ENCODE results near the gene SCN5A.

Gene SCN5A

DNA sequence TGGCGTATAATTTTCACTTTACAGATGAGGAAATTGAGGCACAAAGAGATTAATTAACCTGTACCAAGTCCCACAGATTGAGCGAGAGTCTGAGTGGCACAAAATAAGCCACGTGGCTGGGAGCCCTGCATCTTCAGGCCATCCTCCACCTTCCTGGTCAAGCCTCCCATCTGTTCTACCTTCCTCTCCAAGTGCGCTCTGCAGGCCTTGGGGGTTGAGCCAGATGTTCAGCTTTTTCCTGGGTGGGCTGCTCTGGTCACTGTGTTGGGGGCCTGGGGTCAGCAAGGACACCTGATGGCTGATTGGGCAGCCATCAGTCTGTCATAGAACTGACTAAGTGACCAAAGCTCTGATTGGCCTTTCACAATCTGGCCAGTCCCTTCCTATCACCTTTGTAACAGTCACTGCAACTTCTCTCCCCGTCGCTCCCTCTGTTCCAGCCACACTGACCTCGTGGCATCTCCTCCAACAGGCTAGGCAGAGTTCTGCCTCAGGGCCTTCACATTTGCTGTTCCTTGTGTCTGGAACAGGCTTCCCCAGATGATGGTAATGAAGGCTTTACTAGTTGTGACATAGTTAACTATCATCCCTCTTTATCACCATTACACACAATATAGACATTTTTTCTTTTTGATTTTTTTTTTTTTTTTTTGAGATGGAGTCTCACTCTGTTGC lies 46.8 kb downstream of the SCN5A start:
- DNase-seq (ENCODE audit: low read depth in 4 of 4, low spot score in 1 of 4): no peak

DNA sequence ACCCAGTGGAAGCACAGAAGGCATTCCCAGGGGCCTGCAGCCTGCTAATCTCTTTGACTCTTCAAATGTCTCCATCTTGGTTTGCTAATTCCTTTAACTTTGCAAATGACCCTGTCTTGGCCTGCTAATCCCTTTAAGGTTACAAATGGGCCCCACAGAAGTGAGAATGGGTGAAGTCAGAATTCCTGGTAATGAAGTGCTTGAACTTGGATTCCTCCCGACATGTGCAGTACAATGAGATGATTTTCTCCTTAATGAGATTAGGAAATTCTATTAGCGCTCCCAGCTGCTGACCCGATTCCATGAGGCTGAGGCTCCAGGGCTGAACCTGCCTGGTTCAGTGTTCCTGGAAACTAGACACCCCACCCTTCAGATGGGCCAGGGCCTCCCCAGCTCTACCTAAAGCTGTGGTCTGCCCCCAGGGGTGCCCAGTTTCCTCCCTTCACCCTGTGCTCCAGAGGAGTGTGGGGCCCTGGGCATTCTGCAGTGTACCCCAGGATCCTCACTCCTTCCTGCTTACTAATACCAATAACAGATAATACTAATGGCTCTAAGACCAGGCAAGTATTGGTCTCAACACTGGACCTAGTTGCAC lies 47.4 kb downstream of the SCN5A start:
- no peak for DNase-seq (ENCODE audit: low read depth in 4 of 4, low spot score in 1 of 4)

DNA sequence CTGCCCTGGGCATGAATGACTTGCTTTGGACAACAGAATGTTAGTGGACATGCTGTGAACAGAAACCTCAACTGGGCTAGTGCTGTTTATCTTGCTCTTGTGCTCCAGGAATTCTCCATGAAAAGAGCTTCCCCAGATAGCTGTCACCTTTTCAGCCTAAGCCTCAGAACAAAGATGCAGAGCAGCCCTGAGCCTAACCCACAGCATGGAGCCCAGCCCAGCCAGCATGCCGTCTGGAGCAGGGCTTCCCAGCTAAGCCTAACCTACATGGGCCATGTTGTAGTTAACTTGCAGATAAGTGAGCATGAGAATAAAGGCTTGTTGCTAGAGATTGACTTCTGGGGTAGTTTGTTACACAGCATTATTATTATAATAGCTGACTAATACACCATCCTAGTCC lies 48.9 kb downstream of the SCN5A start:
- no peak for DNase-seq (ENCODE audit: low read depth in 4 of 4, low spot score in 1 of 4)

DNA sequence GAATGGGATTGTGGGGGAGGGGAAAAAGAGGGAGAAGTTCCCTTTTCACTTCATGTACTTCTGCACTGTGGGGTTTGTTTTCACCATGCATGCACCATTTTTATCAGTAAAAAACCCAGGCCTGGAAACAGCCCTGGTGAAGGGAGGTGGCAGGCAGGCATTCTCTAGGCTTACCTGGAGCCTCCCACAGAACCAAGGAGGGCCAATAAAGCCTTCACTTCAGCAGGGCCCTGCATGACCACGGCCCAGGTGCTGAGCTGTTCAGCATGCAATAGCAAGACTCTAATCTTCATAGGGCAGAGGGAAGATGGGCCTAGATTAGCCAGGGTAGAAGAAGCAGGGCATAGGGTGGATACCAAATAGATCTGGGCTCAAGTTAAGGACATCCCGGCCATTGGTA lies 49.6 kb downstream of the SCN5A start:
- DNase-seq (ENCODE audit: low read depth in 4 of 4, low spot score in 1 of 4): no peak

DNA sequence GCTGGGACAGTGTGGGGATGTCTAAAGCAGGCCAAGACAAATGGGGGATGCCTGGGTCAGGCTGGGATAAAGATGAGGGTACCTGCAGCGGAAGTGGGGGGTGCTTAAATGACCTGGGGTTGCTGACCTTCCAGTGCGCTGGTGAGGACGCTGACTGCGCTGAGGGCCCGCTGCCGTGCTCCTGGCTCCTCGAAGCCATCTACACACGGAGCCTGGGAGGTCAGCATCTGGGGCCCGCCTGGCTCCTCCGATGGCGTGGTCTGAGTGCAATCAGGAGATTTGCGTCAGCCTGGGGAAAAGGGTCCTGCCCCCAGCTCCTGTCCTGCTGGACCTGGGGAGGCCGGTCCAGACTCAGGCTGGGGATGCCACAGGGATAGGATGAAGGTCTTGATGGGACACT lies 50.7 kb downstream of the SCN5A start:
- DNase-seq (ENCODE audit: low read depth in 4 of 4, low spot score in 1 of 4): no peak

DNA sequence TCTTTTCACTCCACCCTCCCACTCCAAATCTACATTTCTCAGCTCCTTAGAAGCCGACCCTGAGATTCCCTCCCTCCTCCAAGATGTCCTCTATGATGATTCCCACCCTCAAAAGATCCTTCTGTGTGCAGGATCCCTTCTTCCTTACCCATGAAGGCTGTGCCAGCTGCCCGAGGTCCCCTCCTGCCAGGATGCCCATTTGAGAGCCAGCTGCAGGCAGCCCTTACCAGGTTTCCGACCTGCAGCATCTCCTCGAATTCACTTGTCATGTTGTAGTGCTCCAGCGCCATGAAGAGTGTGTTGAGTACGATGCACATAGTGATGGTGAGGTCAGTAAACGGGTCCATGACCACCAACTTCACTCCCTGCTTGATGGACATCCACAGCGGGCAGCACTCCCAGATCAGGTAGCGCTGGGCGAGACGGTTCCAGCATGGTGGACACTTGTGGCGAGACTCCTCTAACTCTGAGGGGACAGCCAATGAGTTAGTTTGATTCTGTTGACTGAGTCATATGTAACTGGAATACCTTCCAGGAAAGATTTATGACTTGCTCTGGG lies 51.9 kb downstream of the SCN5A start:
- no peak for DNase-seq (ENCODE audit: low read depth in 4 of 4, low spot score in 1 of 4)

DNA sequence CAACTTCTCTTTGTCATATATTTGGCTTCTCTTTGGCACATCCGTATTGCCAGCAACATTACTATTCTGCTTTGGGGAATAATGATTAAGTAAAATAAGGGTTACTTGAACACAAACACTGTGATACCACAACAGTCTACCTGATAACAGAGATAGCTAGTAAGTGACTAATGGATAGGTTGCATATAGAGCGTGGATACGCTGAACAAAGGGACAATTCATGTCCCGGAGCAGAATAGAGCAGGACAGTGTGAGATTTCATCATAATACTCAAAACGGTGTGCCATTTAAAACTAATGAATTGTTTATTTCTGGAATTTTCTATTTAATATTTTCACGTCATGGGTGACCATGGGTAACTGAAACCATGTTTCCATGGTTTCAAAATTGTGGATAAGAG lies 54.1 kb downstream of the SCN5A start:
- DNase-seq (ENCODE audit: low read depth in 4 of 4, low spot score in 1 of 4): no peak

DNA sequence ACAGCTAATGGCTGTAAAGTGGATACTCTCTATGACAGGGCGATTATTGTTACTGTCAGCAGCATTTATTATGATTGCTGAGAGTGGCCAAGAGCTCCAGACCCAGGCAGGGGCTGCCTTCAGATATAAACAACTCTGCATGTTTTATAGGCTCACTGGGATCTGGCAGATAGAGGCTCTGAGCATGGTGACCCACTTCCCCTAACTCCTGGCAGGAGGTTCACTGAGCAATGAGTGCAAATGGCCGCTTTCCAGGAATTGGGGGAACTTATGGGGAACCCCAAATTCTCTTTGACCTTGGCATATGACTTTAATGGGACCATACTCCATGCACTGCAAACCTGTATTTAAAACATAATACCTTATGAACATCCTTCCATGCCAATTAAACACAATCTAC lies 59.0 kb downstream of the SCN5A start:
- no peak for DNase-seq (ENCODE audit: low read depth in 4 of 4, low spot score in 1 of 4)

DNA sequence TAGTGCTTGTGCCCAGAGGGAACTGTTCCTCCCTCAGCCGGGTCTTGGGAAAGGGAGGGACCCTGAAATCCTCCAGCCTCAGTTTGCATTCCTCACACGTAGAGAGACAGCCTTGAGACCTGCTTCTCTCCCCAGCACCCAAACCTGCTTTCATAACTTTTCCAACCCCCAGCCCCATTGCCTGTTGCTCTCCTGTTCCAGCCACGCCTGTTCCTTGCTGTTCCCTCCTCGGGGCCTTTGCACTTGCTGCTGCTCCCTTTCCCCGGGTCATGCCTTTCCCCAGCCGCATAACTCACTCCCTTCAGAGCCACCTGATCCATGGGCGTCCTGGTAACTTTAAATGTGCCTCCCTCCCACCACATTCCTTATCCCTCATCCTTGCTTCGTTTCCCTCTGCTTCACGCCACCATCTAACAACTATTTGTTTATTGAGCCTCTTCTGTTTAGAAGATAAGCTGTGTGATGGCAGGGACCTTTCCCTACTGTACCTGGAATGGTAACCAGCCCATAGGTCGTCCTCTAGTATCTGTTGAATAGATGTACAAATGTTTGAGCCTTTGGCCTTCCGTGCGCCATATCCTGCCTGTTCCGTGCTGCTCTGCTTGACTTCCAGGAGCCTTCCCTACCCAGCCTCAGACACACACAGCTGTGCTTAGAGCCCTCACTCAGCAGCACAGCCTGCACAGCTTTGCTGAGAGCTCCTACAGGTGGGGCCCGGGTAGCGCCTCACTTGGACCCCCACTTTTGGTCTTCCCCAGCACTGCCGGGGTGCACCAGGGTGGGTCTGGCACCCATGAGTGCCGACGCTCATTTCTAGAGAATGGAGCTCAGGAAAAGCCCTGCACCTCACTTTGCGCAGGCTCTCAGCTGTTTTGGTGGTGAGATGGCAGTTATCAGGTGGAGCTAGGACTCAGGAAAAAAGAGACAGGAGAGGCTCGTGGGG lies 60.2 kb downstream of the SCN5A start:
- DNase-seq (ENCODE audit: low read depth in 4 of 4, low spot score in 1 of 4): no peak

DNA sequence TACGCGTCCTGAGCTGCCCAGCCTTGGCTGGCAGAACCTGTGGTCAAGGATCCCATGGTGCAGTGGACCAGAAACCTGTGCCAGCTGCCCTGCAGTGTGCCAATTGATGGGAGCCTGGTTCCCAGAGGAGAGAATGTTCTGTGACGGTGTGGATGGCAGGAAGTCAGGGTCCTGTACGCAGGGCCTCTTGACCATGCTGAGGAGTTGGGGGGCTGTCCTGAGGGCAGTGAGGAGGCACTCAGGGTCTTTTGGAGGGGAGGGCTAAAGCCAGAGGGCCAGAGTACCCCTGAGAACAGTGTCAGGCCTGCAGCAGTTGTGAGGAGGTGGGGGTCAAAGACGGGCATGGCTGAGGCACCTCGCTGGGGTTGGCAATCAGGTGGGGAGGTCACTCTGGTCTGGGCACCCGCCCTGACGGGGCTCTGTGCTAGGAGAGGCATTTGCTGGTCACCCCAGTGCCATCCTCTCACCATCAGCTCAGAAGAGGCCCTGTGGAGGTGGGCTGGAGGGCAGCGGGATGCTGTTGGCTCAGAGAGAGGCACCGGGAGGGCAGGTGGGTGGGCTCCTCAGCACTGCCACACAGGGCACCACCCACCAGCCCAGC lies 61.0 kb downstream of the SCN5A start:
- DNase-seq (ENCODE audit: low read depth in 4 of 4, low spot score in 1 of 4): no peak

DNA sequence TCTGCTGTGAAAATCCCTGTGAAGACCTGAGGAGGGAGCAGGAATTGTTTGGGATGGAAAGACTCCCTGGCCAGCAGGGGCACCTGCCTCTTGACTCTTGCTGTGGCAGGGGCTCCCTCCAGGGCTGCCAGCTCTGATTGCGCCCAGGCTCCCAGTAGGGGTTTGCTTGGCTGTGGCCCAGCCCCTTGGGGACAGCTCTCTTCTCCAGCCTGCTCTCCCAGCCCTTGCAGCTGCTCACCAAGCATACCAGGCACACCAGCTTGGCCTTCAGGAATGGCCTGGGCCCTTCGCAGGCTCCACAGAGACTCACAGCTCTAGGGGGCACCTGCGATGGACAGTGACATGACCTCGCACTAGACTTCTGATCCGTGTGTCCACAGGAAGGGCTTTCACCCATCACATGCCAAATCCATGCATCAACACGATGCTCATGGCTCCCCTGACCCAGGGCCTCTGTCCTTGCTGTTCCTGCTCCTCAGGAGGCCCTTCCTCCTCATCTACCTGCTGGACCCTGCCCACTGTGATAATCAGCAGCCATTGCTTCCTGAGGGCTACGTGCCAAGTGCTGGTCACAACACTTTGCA lies 61.8 kb downstream of the SCN5A start:
- no peak for DNase-seq (ENCODE audit: low read depth in 4 of 4, low spot score in 1 of 4)

DNA sequence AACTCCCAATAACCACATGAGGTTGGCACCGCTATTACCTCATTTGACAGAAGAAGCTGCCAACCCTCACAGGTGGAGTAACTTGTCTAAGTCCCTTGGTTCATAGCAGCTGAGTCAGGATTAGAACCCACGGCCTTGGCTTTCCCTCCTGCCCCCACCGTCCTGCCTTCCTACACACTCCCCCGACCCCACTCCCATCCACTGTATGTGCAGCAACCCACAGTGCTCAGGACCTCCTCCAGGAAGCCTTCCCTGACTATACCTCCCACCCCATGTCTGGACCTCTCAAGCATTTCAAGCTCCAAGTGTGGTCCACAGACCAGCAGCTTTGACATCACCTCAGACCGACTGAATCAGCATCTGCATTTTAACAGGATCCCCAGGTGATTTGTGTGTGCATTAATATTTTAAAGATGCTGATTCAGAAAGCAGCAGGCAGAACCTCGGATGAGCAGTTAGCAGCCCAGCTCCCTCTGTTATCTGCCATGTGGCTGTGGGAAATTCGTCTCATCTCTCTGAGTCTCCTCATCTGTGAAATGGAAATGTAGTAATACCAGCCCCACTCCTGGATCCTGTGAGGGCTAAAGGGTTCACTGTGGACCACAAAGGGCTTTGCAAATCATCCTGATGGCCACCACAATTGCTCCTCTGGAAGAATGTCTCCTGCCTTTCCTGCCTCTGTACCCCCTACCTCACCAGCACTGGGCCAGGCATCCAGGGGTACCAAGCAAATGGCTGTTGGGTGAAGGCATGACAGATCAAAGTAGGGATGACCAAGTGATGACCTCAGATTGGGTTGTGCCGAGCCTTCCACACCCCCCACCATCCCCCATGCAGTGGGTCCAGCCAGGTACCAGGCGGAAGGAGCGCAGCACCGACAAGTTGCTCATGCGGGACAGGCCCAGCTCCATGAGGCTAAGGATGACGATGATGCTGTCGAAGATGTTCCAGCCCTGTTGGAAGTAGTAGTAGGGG lies 62.7 kb downstream of the SCN5A start:
- DNase-seq (ENCODE audit: low read depth in 4 of 4, low spot score in 1 of 4): no peak

DNA sequence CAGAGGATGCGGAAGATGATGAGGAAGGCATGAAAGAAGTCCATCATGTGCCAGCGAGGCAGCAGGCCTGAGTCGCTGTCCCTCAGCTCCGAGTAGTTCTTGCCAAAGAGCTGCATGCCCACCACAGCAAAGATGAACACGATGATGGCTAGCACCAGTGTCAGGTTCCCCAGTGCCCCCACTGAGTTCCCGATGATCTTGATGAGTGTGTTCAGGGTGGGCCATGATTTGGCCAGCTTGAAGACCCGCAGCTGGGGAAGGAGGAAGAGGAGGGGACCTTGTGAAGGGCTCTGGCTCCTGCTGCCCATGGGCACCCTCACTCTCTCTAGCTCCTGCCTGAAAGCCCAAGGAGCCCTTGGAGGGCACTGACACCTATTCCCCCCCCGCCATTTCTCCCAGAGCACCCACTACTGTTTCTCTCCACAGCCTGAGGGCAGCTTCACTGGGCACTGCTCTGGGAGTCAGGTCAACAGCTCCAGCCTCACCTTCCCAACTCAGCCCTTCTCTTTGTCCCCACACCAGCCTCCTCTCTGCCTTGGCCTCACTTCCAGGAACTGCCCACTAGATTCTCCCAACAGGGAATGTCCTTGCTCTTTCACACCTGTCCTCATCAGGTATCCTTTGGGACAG lies 63.6 kb downstream of the SCN5A start:
- no peak for DNase-seq (ENCODE audit: low read depth in 4 of 4, low spot score in 1 of 4)

DNA sequence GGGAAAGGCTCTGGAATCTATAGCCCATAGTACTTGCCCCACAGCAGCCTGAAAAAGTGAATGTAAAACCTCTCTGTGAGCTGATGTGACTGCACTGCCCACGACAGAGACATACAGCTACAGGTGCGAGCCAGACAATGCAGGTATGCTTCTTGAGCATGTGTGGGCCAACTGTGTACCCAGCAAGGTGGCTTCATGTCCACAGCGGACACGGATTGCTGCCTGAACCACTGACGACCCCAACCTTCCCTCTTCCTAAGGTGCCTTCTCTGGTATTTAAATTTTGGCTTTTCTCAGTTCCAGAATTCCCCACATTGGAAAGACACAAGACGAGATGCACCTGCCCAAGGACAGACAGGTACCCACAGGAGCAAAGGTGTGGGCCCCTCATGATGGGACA lies 65.8 kb downstream of the SCN5A start:
- DNase-seq (ENCODE audit: low read depth in 4 of 4, low spot score in 1 of 4): no peak

DNA sequence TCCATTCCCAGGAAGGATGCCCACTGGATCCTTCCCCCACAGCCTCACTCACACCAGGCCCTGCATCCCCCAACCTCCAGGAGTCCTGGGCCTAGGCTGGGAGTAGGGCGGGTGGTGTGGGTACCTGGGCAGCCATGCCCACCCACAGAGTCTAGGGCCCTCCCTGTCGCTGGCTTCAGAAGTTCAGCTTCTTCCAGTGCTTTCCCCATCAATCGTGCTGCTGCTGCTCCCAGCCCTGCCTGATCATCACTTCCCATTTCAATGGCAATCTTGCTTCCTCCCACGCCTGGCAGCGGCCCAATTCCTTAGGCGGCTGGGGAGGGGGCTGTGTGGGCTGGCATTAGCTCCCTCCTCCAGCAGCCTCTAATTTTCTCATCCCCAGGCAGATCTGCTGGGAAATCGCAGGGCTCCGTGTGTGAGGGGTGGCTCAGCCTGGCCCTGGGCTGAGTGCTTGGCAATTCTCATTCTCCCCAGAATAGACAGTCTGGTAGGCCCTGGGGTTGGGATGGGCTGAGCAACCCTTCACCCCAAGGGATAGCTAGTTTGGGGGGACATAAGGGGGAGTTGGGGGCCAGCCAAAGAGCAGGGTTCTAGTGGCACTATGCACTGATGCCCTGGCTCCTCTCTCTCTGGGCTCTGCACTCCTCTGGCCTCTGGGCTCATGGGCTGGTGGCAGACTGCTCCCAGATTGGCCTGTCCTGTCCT lies 66.4 kb downstream of the SCN5A start:
- no peak for DNase-seq (ENCODE audit: low read depth in 4 of 4, low spot score in 1 of 4)

DNA sequence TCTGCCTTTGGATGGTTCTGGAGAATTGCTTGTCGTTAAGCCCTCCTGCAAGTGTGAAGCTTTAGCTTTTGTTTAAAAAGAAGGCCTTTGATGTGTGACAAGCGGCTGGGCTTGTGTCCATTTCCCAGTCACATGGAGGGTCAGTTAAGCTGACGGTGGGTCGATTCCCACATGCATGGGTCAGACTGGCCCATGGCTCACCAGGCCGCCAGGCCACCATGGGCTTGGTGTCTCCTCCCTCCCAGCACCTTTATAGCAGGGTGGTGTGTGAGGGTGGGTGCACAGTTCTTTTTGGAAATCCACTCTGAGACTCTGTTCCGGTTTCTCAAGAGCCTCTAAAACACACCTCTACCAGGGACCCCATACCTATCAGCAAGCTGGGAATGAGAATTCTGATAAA lies 67.2 kb downstream of the SCN5A start:
- no peak for DNase-seq (ENCODE audit: low read depth in 4 of 4, low spot score in 1 of 4)

DNA sequence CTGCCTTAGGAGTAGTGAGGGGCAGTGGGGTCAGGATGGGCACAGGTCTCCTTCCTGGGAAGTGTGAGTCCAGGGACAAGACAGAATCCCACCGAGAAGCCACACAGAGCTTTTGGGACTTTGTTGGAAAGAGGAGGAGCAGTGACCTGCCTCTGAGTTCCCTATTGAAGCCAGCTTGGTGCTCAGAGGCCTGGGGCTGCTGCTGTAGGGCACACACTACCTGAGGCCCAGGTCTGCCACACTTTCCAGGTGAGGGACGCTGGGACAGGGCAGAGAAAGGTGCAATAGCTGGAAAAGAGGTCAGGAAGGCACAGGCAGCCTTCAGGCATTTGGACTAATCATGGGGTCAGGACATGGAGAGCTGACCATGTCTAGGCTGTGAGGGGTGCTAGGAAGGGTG lies 67.7 kb downstream of the SCN5A start:
- DNase-seq (ENCODE audit: low read depth in 4 of 4, low spot score in 1 of 4): no peak

DNA sequence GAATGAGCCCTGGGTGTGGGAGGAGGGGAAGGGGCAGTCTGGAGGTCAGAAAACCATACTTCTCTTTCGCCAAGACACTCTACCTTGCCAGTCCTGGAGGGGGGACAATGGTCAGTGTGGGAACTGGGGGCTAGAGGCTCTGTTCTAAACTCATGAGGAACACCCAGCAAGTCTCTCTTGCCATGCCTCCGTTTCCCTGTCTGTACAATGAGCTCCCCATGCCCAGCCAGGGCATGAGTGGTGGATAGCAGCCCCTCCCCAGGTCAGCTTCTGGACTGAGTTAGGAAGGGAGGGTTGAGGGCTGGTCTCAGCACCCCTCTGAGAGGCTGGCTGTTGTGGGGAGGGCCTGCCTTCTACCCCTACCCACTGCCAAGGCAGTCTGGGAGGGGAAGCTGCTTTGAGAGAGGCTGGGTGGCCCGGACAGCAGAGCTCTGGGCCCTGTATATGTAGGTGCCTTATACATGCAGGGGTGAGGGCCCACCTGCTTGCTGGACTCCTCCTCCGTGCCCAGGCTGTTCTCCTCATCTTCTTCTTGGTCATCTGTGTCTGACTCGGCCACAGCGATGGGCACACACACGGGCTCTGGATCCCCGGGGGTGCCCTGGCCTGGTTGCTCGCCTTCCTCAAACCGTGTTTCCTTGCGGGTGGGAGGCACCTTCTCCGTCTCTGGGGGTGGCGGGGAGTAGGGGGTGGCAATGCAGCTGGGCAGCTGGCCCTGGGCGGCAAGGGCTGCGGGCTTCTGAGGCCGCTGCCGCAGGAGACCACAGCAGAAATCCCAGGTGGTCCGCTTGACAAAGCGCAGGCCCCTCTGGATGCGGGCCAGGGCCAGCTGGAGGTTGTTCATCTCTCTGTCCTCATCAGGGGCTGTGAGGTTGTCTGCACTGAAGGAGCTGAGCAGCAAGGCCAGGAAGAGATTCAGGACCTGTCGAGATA lies 68.8 kb downstream of the SCN5A start:
- DNase-seq (ENCODE audit: low read depth in 4 of 4, low spot score in 1 of 4): no peak

Measured in stimulated activated CD4-positive, alpha-beta T cell treated with anti-CD3 and anti-CD28 coated beads, Interleukin-1b, Interleukin-23, amount 100 ng/mL, for 24 hours (primary cell).